Peyer's patch (tissue), 4 donors: ENCODE measurements around the gene HNMT.

Experiments used
- CTCF ChIP-seq, 6 experiments: fragments of 450-650 bp in 4 of 6; fragments of 200-600 bp in 2 of 6; sonication (generic) in 1 of 6; IDR thresholded peaks; one replicate each; pipeline ENCODE4 v1.5.1; 2017 to 2019; ENCODE audit warnings: antibody characterized with exemption in 6 of 6, mild to moderate bottlenecking in 3 of 6, moderate library complexity in 1 of 6
- POLR2A ChIP-seq, 2 donors: fragments of 450-650 bp; IDR thresholded peaks; one replicate each; pipeline ENCODE4 v1.5.1; 2017; ENCODE audit warnings: antibody characterized with exemption in 2 of 2, mild to moderate bottlenecking in 2 of 2, moderate library complexity in 2 of 2

GRCh38 chr2:137924019-137924418, 40.3 kb upstream of the HNMT start:
- TF ChIP-seq CTCF (IDR thresholded peaks at IDR 0.05) (no peak), POLR2A (IDR thresholded peaks at IDR 0.05) (no peak)
